ENCODE measurements around the gene ETV6. TPM values are rescaled to one million over a fixed set of nuclear protein-coding genes. Genes with fewer than 3 reads are reported as not detected.
A peak's percentile ranks its signal among the peaks of the same experiment; 100 is the strongest.

ETV6 gene
- total RNA-seq, 1 experiment from 2014 or later: 17.2 TPM

GRCh38 chr12:11891346-11891745, 241.9 kb downstream of the ETV6 start:
- no peaks in the 10 kb centered on the region for H3K36me3 ChIP-seq (ENCODE audit: control insufficient read depth, insufficient read depth, low read length)
- CTCF ChIA-PET: interaction anchor here (0.7 kb wide), 2 partner anchors 21 to 299 kb away, joined by 5 to 9 read pairs; no protein-coding TSS in a partner anchor
- H3K4me3 ChIP-seq (ENCODE audit: low read depth in 2 of 2, low read length in 2 of 2): no peak overlapping the region
- DNase-seq (ENCODE audit: low read depth, low spot score): no peak
- H3K27ac ChIP-seq (ENCODE audit: low read length): no peak overlapping the region
- H3K27me3 ChIP-seq (ENCODE audit: control insufficient read depth, insufficient read depth, low read length): no peaks in the 10 kb centered on the region
- no TSS peak for BruUV-seq (replicated peaks)
- TF ChIP-seq TCF7L2 (IDR thresholded peaks at IDR 0.05; ENCODE audit: low read depth, low read length) (no peak), CTCF (IDR thresholded peaks at IDR 0.05) (no peak), REST (IDR thresholded peaks at IDR 0.05; ENCODE audit: insufficient read depth in 1 of 2, low read depth in 2 of 2, low read length in 1 of 2) (no peak), POLR2AphosphoS5 (IDR thresholded peaks at IDR 0.05; ENCODE audit: low read depth, low read length) (no peak), SIN3A (IDR thresholded peaks at IDR 0.05; ENCODE audit: borderline replicate concordance, insufficient read depth, low read depth, low read length) (no peak)
- in situ Hi-C loops (cut with HindIII; ENCODE audit: low pct_unique_long_range_greater_than_20kb, low sequenced_read_pairs) (no loop called here), intact Hi-C loops (cut with micrococcal nuclease; ENCODE audit: unreplicated experiment) (no loop called here)
- H3K4me1 ChIP-seq (ENCODE audit: control insufficient read depth, insufficient read depth, low read length): no peaks in the 10 kb centered on the region
- ATAC-seq: no peak
- POLR2A ChIA-PET: no interaction called here
- H3K9me3 ChIP-seq (ENCODE audit: control insufficient read depth, insufficient read depth, low read depth, low read length): no peaks in the 10 kb centered on the region

- BruUV-seq (replicated peaks): no TSS peak
- intact Hi-C loops (cut with micrococcal nuclease; ENCODE audit: unreplicated experiment) (no loop called here), in situ Hi-C loops (cut with HindIII; ENCODE audit: low pct_unique_long_range_greater_than_20kb, low sequenced_read_pairs) (no loop called here)
- CTCF ChIA-PET: interaction anchor here (0.7 kb wide), 3 partner anchors 22 to 300 kb away, joined by 3 to 9 read pairs (median 5); no protein-coding TSS in a partner anchor
- DNase-seq (ENCODE audit: low read depth, low spot score) (no peak), ATAC-seq (no peak)
- H3K9me3 ChIP-seq (ENCODE audit: control insufficient read depth, insufficient read depth, low read depth, low read length): no peaks in the 10 kb centered on the region
- POLR2A ChIA-PET: no interaction called here
- no peaks in the 10 kb centered on the region for H3K4me1 ChIP-seq (ENCODE audit: control insufficient read depth, insufficient read depth, low read length)
- no peaks in the 10 kb centered on the region for H3K36me3 ChIP-seq (ENCODE audit: control insufficient read depth, insufficient read depth, low read length)
- no peak overlapping the region for H3K27ac ChIP-seq (ENCODE audit: low read length)
- TF ChIP-seq SIN3A (IDR thresholded peaks at IDR 0.05; ENCODE audit: borderline replicate concordance, insufficient read depth, low read depth, low read length): no peak
- no peak for TF ChIP-seq REST (IDR thresholded peaks at IDR 0.05; ENCODE audit: insufficient read depth in 1 of 2, low read depth in 2 of 2, low read length in 1 of 2)
- no peak for TF ChIP-seq POLR2AphosphoS5 (IDR thresholded peaks at IDR 0.05; ENCODE audit: low read depth, low read length)
- TF ChIP-seq TCF7L2 (IDR thresholded peaks at IDR 0.05; ENCODE audit: low read depth, low read length): no peak
- TF ChIP-seq CTCF (IDR thresholded peaks at IDR 0.05): peak; percentile 26; the same call in 1 of the 2 replicates
- no peaks in the 10 kb centered on the region for H3K27me3 ChIP-seq (ENCODE audit: control insufficient read depth, insufficient read depth, low read length)
- no peak overlapping the region for H3K4me3 ChIP-seq (ENCODE audit: low read depth in 2 of 2, low read length in 2 of 2)
Observed at GRCh38 chr12:11891754-11892386, 242.4 kb downstream of the ETV6 start.

All from Panc1 (cell line).